HG03442 (cell line): ENCODE measurements around the gene RSPH6A.

Experiments
- ATAC-seq: cut with Tn5 transposase; IDR thresholded peaks from one replicate; pipeline ENCODE4 v1.9.1; 2021; ENCODE audit warnings: mild to moderate bottlenecking, moderate library complexity; ENCODE audit not compliant: unreplicated experiment

RSPH6A gene

DNA sequence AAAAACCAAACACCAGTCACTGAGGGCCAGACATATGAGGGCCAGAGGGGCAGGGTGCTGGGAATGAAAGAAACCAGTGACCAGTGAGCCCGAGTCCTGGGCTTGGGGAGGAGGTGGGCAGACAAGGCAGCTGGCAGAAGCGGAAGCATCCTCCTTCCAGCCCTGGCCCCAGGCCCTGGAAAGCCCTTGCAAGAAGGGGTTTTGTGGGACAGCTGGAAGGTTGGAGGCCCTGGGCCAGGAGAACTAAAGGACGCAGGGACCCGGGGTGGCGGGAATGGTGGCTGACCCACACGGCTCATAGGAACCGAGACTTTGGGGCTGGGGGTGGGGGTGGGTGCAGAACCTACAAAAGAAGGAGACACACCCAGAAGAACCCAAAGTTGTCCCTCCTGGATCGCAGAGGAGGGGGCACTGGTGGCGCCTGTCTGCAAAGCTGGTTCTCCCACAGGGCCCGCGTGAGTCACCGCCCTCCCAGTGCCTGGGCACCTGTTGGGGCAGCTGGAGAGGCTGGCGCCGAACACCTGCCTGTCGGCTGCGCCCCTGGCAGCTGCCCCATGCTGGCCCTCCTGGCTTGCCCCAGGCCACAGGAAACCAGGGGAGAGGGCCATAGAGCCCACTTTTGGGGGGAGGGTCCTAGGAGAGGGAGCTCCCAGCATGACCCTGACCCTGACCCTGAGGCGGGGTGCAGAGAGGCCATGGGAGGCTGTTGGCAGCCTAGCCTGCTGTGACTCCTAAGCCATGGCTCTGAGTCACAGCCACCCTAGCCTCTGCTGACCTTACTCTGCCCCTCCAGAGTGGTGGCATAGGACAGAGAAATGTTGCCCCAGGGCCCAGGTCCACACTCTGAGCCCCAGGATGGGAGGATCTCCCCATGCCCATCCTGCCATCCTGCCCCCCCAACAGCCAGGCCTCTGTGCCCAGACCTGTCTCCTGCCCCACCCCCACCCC, 33.6 kb downstream of the RSPH6A start:
- no peak for ATAC-seq

DNA sequence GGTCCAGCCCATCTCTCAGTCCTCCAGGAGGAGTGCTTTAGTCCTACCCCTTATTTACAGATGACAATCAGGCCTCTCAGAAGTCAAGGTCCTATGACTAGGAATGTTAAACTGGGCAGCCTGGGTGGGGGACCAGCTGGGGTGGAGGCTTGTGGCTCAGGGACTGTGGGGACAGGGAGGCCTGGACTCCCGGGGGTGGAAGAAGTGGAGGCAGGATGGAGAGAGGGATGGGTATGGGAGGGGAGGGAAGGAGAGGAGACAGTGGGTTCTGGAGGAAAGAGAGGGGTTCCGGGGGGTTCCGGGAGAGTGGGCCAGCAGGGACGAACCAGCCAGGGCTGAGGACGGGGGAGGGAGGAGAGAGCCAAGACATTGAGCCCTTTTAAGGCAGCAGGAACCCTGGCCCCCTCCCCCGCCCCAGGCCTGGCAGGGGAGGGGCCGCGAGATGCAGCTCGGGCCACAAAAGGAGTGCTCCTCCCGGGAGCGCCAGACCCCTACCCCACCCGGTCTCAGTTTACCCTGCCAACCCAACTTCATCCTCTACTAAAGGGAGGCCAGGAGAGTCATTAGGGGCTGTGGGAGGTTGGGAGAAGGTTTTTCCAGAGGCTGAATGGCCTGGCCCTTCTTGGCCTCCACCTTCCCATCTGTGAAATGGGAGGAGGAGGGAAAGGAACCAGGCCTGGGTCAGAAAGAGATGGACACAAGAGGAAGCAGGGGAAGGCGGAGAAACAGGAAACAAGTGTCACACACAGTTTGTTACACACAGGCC, 34.5 kb downstream of the RSPH6A start:
- ATAC-seq, result no peak

DNA sequence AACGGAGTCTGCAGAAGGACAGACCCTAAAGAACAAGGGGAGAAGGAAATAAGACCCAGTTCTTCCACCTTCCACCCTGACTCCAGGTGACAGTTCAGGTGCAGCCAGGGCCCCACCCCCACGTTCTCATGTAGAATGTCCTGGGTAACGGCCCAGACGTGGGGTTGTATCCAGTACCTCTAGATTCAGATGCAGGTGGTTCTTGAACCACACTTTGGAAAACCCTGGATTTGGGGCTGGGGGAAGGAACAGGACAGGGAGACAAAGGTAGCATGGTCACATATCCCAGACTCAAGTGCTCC, 35.0 kb downstream of the RSPH6A start:
- no peak for ATAC-seq

DNA sequence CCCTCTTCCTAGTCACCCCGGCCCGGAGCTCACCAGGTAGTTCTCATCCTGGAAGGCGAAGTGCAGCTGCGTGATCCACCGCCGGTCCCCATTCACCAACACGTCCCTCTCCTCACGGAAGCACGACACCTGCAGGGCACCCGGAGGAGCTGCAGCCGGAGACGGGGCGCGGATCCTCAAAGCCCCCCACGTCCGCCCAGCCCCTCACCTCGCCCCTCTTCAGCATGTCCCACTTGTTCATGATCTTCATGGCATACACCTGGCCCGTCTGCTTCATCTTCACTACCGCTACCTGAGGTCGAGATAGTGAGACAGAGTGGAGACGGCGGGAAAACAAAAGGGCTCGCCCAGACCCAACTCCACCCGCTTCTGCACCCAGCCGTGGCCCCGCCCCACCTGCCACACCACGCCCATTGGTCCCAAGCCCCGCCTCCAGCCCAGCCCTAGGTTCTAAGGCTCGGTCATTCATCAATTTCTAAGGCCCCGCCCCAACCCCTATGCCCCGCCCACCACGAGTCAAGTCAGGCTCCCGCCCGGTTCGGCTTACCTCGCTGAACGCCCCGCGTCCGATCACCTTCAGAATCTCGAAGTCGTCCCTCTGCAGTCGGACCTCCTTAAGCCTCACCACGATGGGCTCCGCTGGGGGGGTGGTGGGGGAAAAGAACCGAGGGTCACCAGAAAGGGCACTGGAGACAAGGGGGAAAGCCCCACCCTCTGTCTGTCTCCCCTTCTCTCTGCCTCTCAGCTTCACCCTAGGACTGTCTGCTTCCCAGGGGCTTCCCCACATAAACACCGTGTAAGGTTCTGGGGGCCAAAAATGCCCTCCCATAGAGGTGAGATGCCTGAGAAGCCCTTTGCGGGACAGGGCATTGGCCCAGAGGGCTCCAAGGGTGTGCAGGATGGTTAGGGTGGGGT, 35.6 kb downstream of the RSPH6A start:
- peak; percentile 51 for ATAC-seq

DNA sequence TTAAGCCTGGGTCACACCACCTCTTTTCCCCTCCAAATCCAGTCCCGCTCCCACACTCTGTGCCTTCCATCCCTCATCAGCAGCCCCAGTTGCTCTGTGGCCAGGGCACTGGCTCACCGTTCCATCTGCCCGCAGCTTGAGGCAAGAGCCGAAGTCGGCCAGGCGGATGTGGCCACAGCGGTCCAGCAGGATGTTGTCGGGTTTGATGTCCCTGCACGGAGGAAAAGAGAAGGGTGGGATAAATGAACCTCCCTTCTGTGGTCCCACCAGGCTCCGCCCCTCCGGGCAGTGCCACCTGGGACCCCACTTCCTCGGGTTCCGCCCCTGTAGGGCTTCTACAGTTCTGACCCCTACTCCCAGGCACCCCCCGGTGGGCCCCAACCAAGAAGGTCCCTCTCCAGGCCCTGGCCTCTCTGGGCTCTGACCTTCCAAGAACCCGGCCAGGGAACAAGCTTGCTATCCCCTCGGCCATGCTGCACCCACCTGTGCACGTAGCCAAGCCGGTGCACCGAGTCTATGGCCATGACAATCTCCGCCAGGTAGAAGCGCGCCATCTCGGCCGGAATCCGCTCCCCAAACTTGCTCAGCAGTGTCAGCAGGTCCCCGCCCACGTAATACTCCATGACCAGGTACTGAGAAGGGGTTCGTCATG, 37.0 kb downstream of the RSPH6A start:
- ATAC-seq, result no peak

DNA sequence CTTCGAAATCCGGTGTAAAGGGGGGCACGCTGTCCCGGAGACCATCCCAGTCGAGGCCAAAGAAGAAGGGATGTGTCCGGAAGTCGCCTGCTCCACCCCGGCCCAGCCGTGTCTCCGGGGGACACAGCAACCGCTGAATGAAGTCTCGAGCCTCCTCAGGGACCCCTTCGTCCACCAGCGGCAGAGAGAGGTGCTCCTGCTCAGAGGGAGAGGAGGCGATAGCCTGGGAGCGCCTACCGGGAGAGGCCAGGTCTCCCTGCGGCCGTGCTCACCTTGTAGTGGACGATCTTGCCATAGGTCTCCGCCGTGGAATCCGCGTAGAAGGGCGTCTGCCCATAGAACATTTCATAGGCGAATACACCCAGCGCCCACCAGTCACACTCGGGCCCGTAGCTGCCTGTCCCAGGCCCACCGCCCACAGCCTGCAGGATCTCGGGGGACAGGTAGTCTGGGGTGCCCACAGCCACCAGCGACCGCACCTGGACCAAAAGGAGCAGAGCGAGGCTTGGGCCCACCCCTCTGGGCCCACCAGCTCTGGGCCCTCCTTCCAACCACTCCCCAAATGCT, 37.6 kb downstream of the RSPH6A start:
- ATAC-seq, result no peak

DNA sequence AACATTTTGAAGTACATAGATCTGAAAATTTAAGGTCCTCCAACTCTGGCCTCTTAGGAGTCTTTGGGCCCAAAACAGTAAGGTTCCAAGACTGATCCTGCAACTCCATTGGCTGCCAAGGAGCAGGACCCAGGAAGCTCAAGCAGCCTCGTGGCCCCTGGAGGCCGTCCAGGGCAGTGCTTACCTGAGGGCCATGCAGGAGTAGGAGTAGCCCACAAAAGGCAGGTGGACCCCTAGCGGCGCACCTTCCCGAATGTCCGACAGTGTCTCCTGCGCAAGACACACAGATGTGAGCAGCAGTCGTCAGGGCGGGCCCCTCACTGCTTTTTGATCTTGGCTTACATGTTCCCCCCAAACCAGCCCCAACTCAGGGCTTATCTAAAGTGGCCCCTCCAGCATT, 40.3 kb downstream of the RSPH6A start:
- no peak for ATAC-seq

DNA sequence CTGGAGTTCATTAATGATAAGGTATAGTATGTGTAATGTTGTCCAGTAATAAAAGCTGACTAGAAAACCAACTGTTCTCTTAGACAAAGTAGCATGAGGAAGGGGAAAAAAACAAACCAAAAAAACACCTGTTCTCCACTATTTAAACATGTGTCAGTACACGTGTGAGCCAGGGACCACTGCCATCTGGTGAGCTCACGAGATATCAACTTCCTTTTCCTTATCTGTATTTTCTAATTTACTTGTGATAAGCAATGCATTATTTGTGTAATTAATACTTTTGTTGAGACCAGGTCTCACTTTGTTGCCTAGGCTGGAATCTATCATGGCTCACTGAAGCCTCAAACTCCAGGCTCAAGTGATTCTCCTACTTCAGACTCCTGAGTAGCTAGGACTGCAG, 41.7 kb downstream of the RSPH6A start:
- no peak for ATAC-seq

DNA sequence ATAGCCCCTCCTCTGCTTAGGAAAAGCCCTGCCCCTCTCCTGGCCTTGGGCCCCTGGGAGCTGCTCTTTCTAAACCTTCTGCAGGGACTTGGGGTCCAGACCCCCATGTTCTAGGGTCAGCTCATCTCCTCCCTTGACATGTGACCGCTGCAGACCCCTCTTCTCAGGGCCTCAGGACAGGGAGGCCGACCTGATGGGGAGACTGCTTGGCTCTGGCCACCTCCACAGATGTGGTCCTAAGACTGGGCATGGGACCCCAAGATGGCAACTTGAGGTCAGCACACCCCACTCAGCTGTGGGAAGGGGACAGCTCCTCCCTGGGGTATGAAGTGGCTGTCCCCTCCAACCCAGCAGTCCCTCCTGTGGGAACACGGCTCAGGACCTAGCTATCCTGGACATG, 42.2 kb downstream of the RSPH6A start:
- no peak for ATAC-seq

DNA sequence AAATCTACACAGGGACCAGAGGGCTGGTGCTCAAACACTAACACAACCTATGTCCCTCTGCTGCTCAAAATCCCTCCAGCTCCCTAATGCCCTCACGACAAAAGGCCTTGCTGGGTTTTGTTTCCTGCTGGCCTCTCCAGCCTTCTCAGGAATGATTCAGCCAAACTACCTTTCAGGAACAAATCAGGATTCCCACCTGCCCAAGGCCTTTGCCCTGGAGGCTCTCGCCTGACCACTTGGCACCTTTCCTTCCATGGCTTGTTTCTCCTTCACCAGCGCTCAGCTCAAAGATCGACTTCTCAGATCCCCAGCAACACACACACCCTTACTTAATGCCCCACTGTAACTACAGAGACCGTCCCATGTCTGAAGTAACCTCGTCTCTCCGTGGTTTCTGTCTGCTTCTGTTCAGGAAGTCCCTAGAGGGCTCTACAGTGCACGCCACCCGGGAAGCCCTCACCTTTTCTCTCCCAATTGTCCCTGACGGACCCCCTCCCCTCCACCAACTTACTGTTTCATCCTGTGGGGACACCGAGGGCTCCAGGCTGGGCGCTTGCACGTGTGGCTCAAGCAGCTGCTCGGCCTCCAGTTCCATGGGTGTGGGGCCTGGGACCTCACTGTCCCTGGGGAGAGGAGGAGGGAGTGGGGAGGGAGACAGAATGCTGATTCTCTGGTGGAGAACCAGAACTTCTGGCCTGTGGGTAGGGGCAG, 42.8 kb downstream of the RSPH6A start:
- ATAC-seq, result no peak

DNA sequence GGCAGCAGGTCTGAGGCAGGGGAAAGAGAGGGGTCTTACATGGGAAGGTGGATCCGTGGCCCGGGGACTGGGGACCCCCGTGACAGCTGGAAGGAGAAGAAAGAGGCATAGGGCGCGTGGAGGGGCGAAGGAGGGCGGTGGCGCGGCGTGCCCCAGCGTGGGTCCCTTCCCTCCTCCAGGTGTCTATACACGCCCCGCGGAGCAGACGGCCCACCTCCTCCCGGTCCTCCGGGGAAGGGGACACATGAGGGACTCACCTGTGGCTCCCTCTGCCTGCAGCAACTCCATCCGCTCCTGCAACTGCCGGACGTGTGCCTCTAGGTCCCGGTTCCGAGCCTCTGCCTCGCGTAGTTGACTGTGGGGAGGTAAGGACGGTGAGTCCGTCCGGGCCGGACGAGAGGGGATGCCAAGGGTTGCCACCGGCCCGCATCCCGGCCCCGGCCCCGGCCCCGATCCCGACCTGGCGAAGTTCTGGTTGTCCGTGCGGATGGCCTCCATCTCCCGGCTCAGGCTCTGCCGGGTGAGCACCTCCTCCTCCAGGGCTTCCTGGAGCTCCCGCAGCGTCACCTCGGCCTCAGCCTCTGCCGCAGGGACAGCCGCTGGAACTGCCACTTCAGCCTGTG, 43.7 kb downstream of the RSPH6A start:
- ATAC-seq, result no peak

DNA sequence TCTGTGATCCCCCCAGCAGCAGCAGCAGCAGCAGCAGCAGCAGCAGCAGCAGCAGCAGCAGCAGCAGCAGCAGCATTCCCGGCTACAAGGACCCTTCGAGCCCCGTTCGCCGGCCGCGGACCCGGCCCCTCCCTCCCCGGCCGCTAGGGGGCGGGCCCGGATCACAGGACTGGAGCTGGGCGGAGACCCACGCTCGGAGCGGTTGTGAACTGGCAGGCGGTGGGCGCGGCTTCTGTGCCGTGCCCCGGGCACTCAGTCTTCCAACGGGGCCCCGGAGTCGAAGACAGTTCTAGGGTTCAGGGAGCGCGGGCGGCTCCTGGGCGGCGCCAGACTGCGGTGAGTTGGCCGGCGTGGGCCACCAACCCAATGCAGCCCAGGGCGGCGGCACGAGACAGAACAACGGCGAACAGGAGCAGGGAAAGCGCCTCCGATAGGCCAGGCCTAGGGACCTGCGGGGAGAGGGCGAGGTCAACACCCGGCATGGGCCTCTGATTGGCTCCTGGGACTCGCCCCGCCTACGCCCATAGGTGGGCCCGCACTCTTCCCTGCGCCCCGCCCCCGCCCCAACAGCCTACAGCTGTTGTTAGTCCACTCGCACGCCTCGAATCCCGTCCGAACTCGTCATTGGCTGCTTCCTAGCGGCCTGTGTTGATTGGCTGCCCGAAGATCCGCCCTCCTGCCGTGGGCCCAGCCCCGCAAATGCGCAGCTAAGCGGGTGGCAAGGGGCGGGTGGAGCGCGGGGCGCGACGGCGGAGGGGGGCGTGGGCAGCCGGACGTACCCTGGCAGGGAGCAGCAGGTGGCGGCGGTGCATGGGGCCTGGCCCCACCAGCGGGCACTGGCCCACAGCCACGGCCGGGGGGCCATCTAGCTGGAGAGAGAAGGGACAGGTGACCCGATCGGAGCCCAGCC, 44.7 kb downstream of the RSPH6A start:
- ATAC-seq, result peak; percentile 46

DNA sequence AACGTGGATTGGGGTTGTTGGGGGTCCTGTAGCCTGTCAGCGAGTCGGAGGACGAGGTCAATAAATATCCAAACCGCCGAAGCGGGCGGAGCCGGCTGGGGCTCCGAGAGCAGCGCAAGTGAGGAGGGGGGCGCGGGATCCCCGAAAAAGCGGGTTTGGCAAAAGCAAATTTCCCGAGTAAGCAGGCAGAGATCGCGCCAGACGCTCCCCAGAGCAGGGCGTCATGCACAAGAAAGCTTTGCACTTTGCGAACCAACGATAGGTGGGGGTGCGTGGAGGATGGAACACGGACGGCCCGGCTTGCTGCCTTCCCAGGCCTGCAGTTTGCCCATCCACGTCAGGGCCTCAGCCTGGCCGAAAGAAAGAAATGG, 45.3 kb downstream of the RSPH6A start:
- ATAC-seq, result no peak

DNA sequence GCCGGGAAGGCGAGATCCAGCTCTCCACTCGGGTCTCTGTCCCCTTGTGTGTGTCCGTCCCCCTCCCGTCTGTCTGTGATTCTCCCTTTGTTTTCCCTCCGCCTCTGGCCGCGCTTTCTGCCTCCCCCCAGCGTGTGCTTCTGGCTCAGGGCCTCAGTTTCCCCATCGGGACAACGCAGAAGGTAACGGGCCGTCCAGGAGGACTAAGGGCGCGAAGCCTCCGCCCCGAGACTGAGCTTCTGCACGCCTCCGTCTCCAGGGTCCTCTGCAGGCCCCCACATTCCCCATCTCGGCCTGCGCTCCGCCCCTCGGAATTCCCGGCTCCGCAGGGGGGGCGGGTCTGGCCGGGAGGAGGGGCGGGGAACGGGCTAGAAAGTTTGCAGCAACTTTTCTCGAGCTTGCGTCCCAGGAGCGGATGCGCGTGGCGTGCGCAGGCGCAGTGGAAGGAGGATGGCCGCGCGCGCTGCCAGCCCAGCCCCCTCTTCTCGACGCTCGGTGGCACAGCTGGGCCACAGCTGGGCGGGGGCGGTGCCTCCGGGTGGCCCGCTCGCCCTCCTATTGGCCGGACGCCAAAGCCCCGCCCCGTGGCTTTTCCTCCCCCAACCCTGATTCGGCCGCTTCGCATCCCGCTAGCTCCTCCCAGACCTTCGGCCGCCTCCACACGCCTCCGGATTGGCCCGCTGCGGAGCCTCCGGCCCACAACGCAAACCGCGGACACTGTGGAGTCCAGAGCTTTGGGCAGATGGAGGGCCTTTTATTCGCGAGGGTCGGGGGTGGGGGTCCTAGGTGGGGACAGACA, 45.9 kb downstream of the RSPH6A start, which contains the start of gene SIX5:
Gene SIX5 (minus strand): TSS at position 269 of the 799 bp plus-strand sequence. CDS start 408 bp downstream, outside the sequence.
- ATAC-seq, result peak; percentile 60

DNA sequence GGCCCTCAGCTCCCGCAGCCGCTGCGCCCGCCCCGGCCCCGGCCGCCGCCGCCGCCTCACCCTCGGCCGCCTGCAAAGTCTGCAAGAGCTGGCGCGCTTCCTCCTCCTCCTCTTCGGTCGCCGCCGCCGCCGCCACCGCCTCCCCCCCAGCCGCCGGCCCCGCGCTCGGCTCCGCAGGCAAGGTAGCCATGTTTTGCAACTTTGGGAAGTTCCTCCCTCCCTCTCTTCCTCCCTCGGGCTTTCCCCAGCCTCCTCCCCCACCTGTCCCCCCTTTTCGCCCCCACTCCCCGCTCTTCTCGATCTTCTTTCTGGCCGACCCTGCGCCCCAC, 46.5 kb downstream of the RSPH6A start:
- no peak for ATAC-seq

DNA sequence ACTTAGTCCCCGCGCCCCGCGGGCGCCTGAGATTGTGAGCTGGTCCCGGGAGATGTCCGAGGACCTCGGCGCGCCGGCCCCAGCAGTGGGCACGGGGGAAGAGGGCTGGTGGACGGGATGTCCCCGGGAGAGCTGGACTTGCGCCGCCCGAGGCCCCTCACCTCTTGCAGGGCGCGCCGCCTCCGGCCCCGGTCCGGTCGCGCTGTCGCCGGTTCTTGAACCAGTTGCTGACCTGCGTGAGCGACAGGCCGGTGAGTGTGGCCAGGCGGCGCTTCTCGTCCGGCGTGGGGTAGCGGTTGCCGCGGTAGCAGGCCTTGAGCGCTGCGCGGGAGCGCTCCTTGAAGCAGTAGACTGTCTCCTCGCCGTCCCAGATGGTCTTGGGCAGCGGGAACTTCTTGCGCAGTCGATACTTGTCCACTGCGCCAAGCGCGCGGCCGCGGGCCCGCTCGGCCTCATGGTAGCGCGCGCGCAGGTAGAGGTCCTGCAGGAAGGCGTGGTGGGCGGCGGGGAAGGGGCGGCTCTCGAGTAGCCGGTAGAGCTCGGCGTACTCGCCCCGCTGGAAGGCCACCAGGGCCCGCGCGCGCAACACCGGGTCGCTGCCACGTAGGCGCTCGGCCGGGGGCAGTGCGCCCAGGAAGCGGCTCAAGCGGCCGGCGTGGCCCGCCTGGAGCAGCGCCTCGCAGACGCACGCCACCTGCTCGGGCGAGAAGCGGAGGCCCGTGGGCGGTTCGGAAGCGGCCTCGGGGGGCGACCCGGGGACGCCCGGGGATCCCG, 47.0 kb downstream of the RSPH6A start:
- ATAC-seq, result no peak

DNA sequence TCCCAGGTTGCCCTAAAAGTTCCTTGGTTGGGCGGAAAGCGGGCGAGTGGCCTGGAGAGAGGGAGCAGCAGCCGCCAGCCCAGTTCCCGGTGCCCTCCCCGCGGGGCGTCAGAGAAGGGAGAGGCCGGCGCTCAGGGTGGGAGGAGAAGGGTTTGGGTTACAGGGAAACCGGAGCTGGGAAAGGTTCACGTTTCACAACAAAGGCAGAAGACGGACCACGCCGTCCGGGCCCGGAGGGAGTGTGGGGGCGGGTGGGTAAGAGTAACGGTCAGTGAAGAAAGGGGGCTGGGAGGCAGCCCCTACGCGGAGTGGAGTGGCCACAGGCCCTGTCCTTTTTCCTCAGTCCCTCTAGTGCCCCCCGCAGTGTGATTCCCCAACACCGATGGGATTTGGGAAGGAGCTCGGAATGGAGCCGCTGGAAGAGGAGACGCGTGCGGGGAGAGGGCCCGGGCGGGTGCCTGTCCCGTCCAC, 47.7 kb downstream of the RSPH6A start:
- ATAC-seq, result no peak
